Nephron progenitor cell (in vitro differentiated cells): ENCODE results near the gene DNER.

Source experiments
- DNase-seq: peaks from one replicate; pipeline ENCODE4 v3.0.0; 2021
- H3K27ac Mint-ChIP-seq: 2 replicates; pipeline ENCODE4 v1.8.0; 2021; ENCODE audit warnings: mild to moderate bottlenecking, moderate library complexity, mixed read lengths
- H3K27me3 Mint-ChIP-seq: 2 replicates; pipeline ENCODE4 v1.8.0; 2021; ENCODE audit warnings: mild to moderate bottlenecking, low read depth, mixed read lengths; ENCODE audit not compliant: poor library complexity
- H3K36me3 Mint-ChIP-seq: 2 replicates; pipeline ENCODE4 v1.8.0; 2021; ENCODE audit warnings: low read depth, mixed read lengths
- H3K4me1 Mint-ChIP-seq: 2 replicates; pipeline ENCODE4 v1.8.0; 2021; ENCODE audit warnings: mixed read lengths
- H3K4me3 Mint-ChIP-seq: 2 replicates; pipeline ENCODE4 v1.8.0; 2021; ENCODE audit warnings: mild to moderate bottlenecking, moderate library complexity, mixed read lengths
- H3K9me3 Mint-ChIP-seq: 2 replicates; pipeline ENCODE4 v1.8.0; 2021; ENCODE audit warnings: mild to moderate bottlenecking, moderate library complexity, mixed read lengths
- TF ChIP-seq, protein P1 (sequence below): fragments of 200-600 bp; sonication (generic); IDR thresholded peaks from 2 replicates; pipeline ENCODE4 v1.5.0; 2021; ENCODE audit warnings: antibody characterized with exemption

Gene DNER

DNA sequence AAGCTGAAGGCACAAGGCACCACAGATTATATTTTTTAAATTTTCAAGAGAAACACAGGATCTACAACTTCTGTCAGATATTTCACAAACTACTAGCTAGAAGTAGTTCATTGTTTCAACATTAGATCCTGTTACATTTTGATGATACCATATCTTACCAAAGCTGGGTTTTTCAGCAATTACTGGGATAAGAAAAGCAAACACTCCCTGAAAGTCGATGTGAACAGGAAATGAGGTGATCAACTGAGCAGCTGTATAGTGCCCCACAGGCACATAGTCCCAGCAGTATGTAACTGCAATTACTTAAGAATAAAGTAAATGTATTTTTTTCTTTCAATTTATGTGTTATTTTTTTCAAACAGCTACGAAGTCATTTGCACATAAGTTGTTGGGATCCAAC is 103.5 kb downstream of the DNER start:
- H3K9me3 Mint-ChIP-seq: no peaks in the 10 kb centered on the region
- H3K27ac Mint-ChIP-seq: no peak overlapping the region
- TF ChIP-seq, protein P1, sequence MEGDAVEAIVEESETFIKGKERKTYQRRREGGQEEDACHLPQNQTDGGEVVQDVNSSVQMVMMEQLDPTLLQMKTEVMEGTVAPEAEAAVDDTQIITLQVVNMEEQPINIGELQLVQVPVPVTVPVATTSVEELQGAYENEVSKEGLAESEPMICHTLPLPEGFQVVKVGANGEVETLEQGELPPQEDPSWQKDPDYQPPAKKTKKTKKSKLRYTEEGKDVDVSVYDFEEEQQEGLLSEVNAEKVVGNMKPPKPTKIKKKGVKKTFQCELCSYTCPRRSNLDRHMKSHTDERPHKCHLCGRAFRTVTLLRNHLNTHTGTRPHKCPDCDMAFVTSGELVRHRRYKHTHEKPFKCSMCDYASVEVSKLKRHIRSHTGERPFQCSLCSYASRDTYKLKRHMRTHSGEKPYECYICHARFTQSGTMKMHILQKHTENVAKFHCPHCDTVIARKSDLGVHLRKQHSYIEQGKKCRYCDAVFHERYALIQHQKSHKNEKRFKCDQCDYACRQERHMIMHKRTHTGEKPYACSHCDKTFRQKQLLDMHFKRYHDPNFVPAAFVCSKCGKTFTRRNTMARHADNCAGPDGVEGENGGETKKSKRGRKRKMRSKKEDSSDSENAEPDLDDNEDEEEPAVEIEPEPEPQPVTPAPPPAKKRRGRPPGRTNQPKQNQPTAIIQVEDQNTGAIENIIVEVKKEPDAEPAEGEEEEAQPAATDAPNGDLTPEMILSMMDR: no peak
- H3K4me3 Mint-ChIP-seq: no peak overlapping the region
- DNase-seq: no peak
- H3K36me3 Mint-ChIP-seq: no peaks in the 10 kb centered on the region
- H3K4me1 Mint-ChIP-seq: no peaks in the 10 kb centered on the region
- peaks cover 10% of the 10 kb centered on the region for H3K27me3 Mint-ChIP-seq

DNA sequence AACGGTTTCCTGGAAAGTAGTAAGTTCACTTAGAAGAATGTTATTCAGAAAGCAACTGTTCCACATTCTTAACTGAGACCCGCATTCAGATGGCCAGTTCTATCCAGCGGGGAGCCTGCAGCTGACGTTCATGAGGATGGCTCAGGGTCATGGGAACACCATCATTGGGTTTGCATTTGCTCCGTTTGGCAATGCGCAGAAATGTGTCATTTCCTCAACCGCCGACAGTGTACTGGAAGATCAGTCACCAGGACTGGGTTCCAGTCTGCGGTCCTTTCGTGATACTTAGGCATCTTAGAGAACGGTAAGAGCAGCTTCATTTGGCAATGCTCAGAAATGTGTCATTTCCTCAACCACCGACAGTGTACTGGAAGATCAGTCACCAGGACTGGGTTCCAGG is 104.0 kb downstream of the DNER start:
- Mint-ChIP-seq H3K9me3 (no peaks in the 10 kb centered on the region), H3K4me1 (no peaks in the 10 kb centered on the region), H3K27me3 (peaks cover 10% of the 10 kb centered on the region), H3K27ac (no peak overlapping the region), H3K4me3 (no peak overlapping the region), H3K36me3 (no peaks in the 10 kb centered on the region)
- DNase-seq: no peak
- TF ChIP-seq, protein P1: no peak

DNA sequence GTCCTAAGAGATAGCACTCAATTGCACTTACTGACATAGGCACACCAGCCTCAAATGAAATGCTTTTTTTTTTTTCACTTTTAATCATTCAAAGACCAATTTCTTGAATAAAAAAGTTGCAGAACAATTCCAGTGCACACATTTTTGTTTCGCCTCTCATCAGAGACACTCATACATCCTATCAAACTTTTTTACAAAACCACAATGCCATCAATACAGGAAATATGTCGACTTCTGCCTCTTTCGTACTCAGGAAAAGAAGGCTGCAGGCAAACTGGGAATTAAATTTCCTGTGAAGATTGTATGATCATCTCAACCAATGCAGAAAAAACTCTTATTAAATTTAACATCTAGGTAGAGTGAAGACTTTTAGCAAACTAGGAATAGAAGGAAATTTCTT is 112.4 kb downstream of the DNER start:
- Mint-ChIP-seq H3K4me1 (no peaks in the 10 kb centered on the region), H3K9me3 (no peaks in the 10 kb centered on the region), H3K36me3 (no peaks in the 10 kb centered on the region), H3K4me3 (no peak overlapping the region), H3K27ac (no peak overlapping the region), H3K27me3 (peaks cover 19% of the 10 kb centered on the region)
- no peak for DNase-seq
- TF ChIP-seq, protein P1: no peak

DNA sequence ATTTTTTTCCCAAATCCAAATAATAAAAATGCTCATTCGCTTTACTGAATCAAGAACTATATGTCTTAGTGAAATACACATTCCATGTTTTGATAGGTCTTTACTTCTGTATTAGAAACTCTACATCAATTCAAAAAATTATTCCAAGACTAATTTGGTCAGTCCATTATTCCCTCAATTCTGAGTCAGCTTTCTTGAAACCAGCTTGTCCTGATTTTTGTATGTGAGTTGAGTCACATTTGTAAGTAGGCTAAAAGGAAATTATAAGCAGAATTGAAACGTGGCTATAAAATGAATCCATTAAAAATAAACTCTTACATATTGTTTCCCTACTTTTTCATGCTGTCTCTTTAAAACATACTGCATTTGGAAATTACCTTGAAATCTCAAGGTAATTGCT is 113.0 kb downstream of the DNER start:
- no peaks in the 10 kb centered on the region for H3K4me1 Mint-ChIP-seq
- H3K36me3 Mint-ChIP-seq: no peaks in the 10 kb centered on the region
- no peaks in the 10 kb centered on the region for H3K9me3 Mint-ChIP-seq
- H3K4me3 Mint-ChIP-seq: no peak overlapping the region
- TF ChIP-seq, protein P1: no peak
- H3K27ac Mint-ChIP-seq: no peak overlapping the region
- DNase-seq: no peak
- peaks cover 19% of the 10 kb centered on the region for H3K27me3 Mint-ChIP-seq

DNA sequence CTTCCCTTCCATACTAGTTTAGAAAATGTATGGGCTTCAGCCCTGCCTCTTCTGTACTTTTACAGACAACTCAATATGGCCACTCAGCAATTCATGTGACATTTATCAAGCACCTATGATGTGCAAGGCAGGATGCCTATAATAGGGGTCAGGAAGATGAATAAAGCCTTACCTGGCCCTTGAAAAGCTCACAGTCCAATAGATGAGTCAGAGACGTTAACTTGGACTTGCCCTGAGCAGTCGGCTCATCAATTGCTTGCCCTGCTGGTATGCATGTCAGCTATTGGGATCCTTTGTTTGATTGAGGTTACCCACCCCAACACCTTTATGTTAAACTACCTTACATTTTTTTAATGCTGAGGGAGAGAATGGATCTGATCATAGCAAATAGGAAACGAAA is 116.1 kb downstream of the DNER start:
- no peaks in the 10 kb centered on the region for H3K9me3 Mint-ChIP-seq
- no peak overlapping the region for H3K4me3 Mint-ChIP-seq
- peaks cover 8% of the 10 kb centered on the region for H3K27me3 Mint-ChIP-seq
- no peak for DNase-seq
- TF ChIP-seq, protein P1: no peak
- H3K4me1 Mint-ChIP-seq: no peaks in the 10 kb centered on the region
- H3K36me3 Mint-ChIP-seq: no peaks in the 10 kb centered on the region
- no peak overlapping the region for H3K27ac Mint-ChIP-seq

DNA sequence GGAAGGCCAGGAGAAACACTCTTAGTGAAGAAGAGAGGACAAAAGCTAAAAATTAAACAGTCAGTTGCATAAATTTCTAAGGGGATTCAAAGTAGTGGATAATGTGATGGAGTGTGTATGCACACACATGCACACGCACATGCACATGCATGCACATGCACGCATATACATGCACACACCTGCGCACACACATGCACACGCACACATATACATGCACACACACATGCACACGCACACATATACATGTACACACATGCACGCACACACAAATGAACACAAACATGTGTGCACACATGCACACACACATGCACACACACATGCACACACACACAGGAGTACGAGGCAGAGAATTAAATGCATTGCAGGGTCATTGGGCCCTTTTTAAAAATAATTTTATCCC is 117.6 kb downstream of the DNER start:
- H3K27ac Mint-ChIP-seq: no peak overlapping the region
- TF ChIP-seq, protein P1: no peak

More for the DNA sequence above, 117.6 kb downstream of the DNER start:
- Mint-ChIP-seq H3K9me3 (no peaks in the 10 kb centered on the region), H3K27me3 (peaks cover 13% of the 10 kb centered on the region), H3K4me3 (no peak overlapping the region), H3K36me3 (no peaks in the 10 kb centered on the region), H3K4me1 (no peaks in the 10 kb centered on the region)
- DNase-seq: no peak
